HG02885 (cell line): Measurements from ENCODE around the gene GAREM1.
"Not testable (repeated sequence)": the region's sequence is repeated elsewhere in the genome, so short reads cannot be mapped to it uniquely, and the experiment has no call there.

Experiments
- ATAC-seq: cut with Tn5 transposase; IDR thresholded peaks from one replicate; pipeline ENCODE4 v1.9.1; 2021; ENCODE audit warnings: mild to moderate bottlenecking; ENCODE audit not compliant: unreplicated experiment, poor library complexity

The GAREM1 gene

DNA sequence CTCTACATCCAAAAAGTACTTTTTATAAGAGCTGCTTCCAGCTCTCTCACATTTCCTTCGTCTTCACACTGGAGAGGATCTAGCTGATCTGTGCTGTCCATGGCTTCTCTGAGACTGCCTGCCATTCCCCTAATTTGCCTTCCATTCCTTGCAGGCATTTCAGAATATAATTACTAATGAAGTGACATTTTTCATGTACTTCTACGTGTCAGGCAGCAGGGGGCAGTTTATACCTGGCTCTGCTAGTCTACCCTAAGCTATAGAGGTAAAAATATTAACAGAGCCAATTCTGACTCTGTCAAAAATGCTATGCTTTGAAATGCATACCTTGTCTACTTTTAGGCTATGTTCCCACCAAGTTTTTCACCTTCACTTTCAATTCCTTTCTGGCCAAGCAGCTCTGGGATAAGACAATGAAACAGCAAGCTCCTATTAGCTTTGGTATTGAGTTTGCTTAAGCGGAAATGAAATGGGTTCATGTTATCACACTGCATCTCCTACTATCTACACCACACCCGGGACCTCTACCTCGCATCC, 198.9 kb downstream of the GAREM1 start:
- ATAC-seq = peak; percentile 82

DNA sequence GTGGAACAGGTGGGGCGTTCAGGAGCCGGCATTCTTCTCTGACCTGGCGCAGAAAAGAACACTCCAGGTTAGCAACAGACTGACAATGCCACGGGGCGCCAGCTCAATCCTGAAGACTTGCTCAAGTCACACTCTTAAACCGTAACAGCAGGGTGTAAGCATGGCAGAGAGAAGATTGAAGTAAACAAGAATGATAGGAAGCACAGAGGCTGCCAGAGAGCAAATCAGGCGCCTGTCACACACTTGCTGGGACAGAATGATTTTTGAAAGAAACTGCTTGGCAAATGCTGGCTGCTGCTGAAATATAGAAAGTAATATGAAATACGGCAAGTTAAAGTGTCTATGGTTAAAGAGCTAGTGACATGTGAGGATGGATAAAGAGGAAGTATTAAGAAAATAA, 200.3 kb downstream of the GAREM1 start:
- ATAC-seq = no peak

DNA sequence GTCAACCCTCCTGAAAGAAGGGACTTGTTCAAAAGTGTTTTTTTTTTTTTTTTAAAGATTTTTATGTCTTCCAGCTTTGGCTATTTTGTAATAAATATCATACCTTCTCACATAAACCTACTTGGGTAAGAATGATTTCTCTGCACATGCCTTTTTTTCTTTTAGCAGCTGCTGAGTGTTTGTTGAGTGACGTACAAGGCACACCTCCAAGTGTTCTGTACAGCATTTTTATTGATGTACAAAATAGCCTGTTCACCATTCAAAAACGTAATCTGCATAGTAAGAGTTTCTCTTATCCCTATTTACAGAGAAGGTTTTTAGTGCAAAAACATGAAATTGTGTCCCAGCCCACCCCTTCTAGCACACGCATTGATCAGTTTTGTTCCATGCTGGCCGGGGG, 203.2 kb downstream of the GAREM1 start:
- no peak for ATAC-seq

DNA sequence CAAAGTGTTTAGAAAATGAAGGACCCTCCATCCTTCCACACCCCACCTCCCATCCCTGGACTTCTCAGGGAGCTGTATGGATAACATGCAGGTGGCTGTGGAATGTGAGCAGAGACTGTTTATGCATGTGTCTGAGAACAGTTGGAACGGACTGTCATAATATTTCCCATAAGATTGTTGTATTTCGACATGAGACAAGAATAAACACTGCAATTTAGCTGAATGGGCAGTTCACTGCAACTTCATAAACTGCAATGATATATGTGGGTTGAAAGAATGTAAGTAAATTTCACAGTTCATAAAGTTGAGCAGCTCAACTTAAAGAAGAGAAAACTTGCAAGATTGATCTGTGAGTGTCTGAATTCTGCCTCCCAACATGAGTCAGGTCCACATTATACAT, 206.3 kb downstream of the GAREM1 start:
- no peak for ATAC-seq

DNA sequence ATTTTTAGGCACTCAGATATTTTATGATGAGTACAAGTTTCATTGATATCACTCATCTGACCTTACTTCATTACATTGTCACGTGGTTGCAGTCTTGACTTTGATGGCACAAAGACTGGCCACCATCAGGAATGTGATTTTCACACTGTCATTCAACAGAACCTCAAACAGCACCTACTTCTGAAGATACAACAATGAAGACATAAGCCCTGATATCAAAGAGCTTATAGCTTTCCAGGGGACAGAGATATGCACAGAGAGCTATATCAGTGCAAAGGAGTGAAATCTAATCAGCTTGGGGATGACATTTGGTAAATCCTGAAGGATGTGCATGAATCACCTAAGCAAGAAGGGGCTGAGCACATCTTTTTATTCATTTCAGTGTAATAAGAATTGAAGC, 208.6 kb downstream of the GAREM1 start:
- no peak for ATAC-seq

DNA sequence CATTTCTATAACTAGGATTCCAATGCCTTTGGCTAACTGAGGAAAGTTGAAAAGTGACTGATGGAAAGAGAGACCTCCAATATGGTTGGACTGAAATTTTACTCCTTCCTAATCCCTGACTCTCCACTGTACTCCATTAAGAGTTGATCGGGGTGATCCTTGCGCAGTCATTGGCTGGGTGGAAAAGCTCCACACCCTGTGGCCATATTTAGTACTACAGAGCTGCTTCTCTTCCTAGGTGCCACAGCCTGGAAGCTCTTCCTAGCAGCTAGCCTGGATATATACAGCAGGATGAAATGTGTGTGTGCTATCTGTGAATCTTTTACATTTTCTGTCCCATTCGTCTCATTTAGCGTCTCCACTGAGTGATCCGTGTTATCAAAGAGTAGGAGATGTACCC, 209.7 kb downstream of the GAREM1 start:
- ATAC-seq = no peak

DNA sequence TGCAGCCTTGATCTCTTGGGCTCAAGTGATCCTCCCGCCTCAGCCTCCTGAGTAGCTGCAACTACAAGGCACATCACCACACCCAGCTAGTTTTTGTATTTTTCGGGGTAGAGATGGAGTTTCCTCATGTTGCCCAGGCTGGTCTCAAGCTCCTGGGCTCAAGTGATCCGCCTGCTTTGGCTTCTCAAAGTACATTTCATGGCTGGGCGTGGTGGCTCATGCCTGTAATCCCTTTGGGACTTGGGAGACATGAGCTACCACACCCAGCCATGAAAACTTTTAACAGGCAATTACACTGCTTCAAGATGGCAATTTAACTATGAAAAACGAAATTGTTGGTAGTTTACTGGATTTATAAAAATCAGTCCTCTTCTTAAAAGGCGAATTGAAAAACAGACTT, 211.1 kb downstream of the GAREM1 start:
- ATAC-seq = no peak

DNA sequence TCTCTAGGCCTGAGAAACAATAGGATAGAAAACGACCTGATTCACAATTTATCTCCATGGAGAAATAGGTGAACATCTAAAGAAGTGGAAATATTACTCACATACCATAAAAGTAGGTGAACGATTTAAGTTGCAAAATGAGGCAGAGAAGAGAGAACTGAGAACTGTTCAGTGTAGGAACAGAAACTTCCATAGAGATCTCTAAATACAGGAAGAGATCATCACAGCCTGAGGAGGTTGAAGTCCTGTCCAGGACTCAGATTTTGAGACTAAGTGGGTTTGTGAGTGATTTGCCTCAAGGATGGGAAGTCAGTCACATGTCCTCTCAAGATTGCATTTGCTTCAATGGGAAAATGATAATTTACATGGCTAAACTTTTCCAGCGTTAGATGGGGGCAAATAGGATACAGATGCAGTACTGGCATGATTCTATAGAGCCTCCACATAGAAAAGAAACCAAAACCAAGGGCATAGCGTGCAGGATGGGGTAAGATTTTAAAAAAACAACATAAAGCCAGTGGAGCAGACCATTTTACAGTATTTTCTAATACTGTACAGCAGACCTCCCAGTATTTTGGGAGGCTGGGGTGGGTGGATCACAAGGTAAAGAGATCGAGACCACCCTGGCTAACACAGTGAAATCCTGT, 212.0 kb downstream of the GAREM1 start:
- ATAC-seq = peak; percentile 56

DNA sequence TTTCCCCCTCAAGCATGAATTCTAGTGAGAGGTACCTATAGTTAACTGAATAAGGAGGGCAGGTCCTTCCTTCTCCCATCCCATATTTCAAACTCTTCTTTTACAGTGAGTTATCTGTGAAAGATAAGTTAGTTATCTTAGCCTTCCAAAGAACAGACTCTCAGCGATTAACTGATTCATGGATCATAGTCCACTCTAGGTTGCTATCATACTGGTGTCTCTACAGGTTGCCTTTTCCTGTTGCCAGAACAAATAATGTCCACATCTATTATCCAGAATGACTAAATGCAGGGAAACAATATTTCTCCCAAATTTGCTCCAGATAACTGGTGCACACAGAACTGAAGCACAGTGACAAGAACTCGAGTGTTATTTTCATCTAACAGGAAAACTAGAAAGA, 212.5 kb downstream of the GAREM1 start:
- ATAC-seq = no peak

DNA sequence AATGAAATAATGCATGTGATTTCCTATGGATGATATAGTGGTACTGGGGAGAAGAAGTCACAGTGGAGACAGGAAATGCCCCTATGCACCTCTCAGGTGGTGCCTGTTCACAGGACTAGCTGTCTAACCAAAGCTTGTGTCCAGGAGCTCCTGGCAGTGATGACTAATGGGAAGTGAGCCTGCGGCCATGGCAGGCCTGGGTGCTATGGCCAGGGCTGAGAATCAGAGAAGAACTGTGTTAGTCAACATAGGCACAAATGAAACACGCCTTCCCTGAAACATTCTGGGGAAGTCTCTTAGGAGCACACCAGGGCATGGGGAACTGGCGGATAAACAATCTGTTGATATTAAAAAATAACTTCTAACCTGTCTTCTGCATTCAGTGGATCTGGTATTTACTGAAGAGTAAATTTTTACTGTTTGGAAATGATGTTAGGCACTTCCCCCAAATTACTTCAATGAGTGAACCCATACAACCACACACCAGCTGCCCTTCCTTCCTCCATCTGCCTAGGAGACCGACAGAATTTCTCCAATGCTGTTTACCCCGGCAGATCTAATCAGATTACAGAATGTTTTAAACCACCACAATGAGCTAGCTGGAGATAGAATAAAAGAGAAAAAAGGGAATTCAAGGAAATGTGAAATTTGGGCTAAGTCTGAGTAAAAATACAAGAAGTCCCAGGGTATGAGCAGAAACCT, 213.4 kb downstream of the GAREM1 start:
- ATAC-seq = no peak

DNA sequence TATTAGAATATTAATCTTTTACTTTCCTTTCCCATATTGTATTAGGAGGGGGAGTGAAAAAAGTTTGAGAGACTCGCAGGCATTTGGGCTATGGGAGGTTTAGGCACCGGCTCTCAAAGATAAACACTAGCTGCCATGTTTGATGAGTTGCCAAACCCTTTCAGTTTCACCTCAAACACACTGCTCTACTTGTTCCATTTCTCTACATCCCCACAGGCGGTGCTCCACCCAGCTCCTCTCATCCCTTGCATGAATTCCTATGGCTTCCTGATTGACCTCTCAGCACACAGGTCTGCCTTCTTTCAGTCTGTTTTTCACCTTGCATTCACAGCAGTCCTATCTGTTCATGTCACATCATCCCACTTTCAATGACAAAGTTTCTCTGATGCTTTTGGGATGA, 215.1 kb downstream of the GAREM1 start:
- peak; percentile 39 for ATAC-seq

DNA sequence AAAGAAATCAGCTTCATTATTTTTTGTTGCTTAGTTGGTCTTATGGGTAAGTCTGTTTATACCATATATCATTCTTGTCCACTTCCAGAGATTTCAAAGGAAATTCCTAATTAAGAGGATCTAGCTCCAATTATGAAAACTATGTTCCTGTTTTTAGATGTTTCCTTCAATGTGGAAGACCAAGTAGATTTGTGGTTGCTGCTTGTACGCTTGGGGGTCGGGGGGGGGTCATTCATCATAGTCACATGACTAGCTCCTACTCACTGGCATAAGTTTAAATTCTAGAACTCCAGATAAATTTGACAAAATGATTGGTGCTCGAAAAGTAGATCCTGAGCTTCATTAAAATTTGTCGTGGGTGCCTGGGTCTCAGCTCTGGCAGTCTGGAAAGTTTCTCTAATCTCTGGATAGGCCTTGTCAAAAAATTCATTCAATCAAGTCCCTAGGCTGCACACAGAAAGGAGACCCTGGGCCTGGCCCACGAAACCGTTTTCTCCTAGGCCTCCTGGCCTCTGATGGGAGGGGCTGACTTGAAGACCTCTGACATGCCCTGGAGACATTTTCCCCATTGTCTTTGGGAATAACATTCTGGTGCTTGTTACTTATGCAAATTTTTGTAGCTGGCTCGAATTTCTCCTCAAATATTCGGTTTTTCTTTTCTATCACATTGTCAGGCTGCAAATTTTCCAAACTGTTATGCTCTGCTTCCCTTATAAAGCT, 218.4 kb downstream of the GAREM1 start:
- ATAC-seq = no peak

DNA sequence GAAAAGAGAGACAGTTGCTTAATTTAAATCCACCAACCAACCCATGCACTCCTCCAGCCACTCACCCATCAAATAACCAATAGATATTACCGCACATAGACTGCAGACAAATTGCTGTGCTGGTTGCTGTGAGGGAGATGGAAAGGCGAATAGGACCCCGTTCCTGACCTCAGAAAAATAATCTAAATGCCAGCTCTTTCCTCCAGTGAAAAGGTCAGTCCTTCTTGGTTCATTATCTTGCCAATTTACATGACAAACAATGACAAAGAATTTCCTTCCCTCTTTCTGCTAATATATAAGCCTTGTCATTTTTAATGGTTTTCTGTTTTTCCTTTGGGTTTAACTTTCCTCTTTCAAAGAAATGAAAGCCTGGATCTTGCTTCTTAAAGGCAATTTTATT, 219.2 kb downstream of the GAREM1 start:
- no peak for ATAC-seq

DNA sequence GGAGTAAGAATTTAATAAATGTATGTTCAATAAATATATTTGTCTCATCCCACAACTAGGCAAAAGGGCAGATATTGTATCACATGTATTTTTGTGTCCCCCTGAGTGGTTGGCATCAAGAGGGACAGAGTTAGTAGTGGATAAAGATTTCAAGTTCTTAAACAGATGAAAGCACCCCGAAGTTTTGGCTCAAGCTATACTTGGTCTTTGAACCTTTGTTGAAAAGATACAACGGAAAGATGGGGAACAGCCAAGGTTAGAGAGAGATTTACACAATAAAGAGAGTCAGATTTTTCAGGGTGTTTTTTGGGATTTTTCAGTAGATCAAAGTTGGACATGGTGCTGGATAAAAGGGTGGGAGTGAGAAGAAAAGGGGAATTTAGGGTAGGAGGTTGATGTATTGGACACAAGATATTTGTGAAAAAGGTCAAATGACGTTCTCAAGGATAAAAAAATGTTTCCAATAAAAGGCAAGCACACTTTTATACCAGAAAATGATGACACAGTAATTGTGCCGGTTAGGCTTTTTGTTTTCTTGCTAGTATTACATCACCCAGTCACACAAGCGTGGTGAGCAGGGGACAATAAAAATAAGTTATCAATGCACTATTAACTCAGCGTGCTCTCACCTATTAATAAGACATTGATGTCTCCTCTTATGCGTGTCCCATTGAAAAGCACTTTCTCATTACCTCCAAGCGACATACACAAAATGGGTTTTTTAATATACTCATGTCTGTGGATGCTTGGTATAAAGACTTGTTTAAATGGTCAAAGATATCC, 221.3 kb downstream of the GAREM1 start:
- no peak for ATAC-seq

DNA sequence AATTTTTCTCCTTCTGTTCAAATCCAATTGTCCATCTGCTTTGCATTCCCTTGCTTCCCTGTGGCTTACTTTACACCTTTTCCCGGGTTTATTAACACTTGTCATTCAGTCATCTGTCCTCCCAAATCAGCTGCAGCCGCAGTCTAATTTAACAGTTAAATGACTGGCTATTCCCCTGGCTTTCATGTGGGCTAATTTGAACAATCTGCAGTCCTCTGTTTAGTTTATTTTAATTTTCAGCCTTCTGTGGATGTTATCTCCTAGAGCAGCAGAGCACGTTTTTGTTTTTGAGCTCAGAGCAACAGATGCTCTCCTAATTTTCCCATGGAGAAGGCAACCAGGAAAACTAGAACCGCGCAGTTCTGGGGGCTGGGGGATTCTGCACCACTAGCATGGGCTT, 225.8 kb downstream of the GAREM1 start:
- ATAC-seq = no peak

DNA sequence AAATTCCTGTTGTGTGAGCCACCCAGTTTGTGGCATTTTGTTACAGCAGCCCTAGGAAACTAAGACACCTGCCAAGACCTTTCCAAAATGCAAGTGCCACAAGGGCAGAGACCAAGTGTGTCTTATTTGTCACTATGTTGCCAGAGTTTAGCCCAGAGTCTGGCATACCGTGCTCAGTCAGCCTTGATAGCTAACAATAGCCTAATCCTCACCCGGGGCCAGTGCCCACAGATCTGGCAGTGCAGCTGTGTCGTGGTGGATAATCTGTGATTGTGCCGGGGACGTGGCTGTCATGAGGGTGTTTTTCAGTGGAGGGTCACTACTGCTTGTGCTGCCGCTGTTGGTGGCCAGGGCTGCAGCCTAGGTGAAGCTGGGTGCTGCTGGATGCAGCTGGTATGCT, 227.3 kb downstream of the GAREM1 start:
- ATAC-seq = no peak

DNA sequence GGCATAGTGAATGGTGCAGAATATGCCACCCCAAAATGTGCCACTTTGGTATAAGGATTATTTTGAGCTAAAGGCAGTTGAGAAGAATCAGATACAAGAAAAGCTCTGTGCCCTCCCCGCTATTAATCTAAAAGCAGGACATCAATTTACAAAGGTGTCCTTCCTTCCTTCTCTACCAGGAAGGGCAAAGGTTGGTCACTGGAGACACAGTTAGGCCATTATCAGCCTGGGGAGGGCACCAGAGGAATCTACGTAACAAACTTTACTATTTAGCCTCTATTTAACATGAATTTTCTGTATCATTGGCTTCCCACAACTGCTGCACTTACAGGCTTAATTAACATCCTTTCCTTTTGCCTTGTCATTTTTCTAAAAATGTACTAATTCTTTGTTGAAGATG, 228.3 kb downstream of the GAREM1 start:
- no peak for ATAC-seq

DNA sequence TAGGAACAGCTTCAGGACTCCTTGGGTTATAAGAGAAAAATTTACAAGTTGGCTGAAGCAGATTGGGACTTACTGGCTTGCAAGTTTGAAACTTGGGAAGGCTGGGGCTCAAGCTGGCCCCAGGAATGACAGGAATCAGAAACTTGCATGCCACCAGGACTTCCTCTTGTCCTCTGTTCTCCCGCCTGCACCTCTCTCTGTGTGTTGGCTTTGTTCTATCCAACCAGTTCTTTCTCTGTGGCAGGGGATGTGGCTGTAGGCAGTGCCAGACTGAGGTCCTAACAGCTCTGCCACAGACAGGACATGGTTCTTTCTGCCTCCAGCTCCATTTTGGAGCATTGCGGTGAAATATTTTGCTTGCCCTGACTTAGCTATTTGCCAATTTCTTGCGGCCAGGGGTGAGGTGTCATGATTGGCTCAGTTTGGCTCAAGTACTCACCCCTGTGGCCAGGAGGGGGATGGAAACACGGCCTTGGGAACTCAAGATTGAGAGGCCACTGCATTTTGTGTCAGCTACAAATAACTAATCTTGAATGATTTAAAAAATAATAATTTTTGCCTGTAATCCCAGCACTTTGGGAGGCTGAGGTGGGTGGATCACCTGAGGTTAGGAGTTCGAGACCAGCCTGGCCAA, 231.9 kb downstream of the GAREM1 start:
- ATAC-seq = no peak

DNA sequence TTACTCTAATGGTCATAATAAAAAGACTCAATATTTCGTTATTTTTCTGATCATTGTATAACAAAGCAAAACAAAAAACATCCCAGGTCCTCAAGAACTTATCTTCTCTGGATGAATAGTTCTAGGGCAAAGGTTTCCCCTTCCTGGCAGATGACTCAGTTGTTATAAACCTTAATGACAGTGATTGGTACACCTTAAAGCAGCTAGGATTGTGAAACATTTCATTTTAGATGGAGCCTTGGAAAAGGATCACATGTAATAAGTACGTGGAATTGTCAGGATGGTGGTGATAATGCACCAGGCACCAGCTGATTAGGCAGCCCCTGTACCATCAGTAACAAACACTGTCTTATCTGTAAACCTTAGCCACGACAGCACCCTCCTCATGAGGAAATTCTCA, 233.6 kb downstream of the GAREM1 start:
- ATAC-seq = no peak

DNA sequence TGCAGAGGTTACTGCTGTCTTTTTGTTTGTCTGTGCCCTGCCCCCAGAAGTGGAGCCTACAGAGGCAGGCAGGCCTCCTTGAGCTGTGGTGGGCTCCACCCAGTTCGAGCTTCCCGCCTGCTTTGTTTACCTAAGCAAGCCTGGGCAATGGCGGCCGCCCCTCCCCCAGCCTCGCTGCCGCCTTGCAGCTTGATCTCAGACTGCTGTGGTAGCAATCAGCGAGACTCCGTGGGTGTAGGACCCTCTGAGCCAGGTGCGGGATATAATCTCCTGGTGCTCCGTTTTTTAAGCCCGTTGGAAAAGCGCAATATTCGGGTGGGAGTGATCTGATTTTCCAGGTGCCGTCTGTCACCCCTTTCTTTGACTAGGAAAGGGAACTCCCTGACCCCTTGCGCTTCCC, 237.3 kb downstream of the GAREM1 start:
- ATAC-seq = not testable (repeated sequence)
